Erythroblast (primary cell): Measurements from ENCODE around the gene OR14K1.
"Not testable (repeated sequence)": the region's sequence is repeated elsewhere in the genome, so short reads cannot be mapped to it uniquely, and the experiment has no call there.

Source experiments
- DNase-seq, 2 experiments: peaks; one replicate each; lab custom pipeline; 2025; lab: John Stamatoyannopoulos, UW
- GATA1 ChIP-seq: IDR thresholded peaks from 2 replicates; pipeline ENCODE4 v1.6.1; 2011; ENCODE audit warnings: low read depth, mild to moderate bottlenecking, control low read depth, low read length, moderate library complexity
- POLR2A ChIP-seq: IDR thresholded peaks from 2 replicates; pipeline ENCODE4 v1.6.1; 2011; ENCODE audit warnings: mild to moderate bottlenecking, low read length

Gene OR14K1, protein sequence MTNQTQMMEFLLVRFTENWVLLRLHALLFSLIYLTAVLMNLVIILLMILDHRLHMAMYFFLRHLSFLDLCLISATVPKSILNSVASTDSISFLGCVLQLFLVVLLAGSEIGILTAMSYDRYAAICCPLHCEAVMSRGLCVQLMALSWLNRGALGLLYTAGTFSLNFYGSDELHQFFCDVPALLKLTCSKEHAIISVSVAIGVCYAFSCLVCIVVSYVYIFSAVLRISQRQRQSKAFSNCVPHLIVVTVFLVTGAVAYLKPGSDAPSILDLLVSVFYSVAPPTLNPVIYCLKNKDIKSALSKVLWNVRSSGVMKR

DNA sequence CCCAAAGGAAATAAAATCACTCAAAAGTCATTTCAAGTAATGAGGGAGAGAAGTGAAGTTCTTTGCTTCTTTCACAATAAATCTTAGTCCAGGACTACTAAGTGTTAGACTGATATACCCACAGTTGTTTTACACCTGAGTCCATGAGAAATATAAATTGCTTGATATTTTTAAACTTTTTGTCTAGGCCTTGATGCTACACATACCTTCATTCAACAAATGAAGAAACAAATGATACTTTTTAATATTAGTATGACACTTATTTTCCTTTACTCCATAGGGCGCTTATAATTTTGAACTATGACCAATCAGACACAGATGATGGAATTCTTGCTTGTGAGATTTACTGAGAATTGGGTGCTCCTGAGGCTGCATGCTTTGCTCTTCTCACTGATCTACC is at the start of gene OR14K1:
Gene OR14K1, plus strand, starts transcription at position 301 of the 400 bp plus-strand sequence. Its CDS starts 0 bp downstream, at position 301.
- no peak for TF ChIP-seq POLR2A
- TF ChIP-seq GATA1: no peak
- no peak for DNase-seq

DNA sequence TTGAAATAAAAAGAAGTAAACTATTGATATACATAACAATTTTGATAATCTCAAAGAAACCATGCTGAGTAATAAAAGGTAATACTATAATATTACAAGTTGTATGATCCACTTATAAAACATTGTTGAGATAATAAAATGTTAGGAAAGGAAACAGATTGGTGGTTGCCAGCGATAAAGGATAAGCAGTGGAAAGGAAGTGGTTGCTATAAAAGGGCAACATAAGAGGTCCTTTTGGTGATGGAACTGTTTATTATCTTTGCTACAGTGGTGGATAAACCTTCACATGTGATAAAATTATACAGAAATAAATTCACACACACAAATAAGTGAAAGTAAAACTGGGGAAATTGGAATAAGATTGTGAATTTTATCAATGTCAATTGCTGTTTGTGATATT is 37.1 kb upstream of the OR14K1 start:
- no peak for DNase-seq
- no peak for TF ChIP-seq POLR2A
- TF ChIP-seq GATA1: no peak

- not testable (repeated sequence) for DNase-seq
Measured at GRCh38 chr1:247710681-247711080, 27.7 kb upstream of the OR14K1 start.

- TF ChIP-seq POLR2A: no peak
- TF ChIP-seq GATA1: no peak
- no peak for DNase-seq
Measured at GRCh38 chr1:247713753-247714152, 24.7 kb upstream of the OR14K1 start.

GRCh38 chr1:247716546-247716945 is 21.9 kb upstream of the OR14K1 start, which contains the start of gene OR6F1:
TSS of gene OR6F1 (minus strand) at chr1:247716646. CDS start at chr1:247712755, 3,891 bp downstream.
- no peak for DNase-seq
- TF ChIP-seq GATA1 (no peak), POLR2A (no peak)

- no peak for TF ChIP-seq POLR2A
- no peak for TF ChIP-seq GATA1
- DNase-seq: no peak
Measured at GRCh38 chr1:247721222-247721621, 17.2 kb upstream of the OR14K1 start.

DNA sequence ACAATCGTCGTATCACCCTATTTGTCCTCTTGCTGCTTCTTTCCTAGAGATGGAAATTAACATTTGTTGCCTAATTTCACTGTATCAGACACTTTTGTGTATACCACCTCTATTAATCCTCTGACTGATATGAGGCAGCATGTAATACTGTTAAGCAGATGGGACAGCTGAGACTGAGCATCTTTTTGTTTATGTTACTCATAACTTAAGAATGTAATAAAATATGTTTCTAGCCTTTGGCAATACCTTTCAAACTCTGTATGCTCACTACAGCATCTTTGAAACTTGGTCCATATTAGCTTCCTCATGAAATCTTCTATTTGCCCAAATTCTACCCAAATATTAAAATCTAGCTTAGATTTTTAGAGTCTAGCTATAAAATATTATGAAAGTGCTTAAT is 2.3 kb downstream of the OR14K1 start:
- no peak for DNase-seq
- TF ChIP-seq GATA1: no peak
- TF ChIP-seq POLR2A: no peak

- no peak for TF ChIP-seq GATA1
- TF ChIP-seq POLR2A: no peak
Measured at GRCh38 chr1:247741756-247742155, 3.3 kb downstream of the OR14K1 start.

GRCh38 chr1:247742215-247742760 is 3.9 kb downstream of the OR14K1 start:
- DNase-seq: not testable (repeated sequence)

More at GRCh38 chr1:247741756-247742155, 3.3 kb downstream of the OR14K1 start:
- DNase-seq: no peak

DNA sequence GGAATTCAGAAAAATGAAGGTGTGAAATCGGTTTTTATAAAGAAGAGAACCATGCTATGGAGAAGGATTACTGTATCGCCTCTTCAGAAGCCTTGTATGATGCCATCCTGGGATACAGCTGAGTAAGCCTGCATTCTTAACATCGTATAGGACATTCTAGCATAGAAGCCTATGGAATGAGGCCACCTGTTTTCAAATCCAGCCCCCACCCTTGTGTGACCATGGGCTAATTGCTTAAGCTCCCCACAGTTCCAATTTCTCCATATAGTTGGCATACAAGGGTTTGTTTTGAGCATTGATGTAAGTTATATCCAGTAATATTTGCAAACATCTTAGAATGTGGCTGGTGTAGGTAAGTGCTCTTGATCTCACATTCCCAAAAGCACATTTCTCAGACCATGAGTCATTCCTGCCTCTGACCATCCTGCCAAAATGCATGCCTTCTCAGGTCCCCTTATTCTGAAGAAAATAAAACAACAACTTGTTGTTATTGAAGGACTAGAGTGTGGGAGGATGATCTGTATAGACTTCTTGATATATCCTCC is 8.0 kb downstream of the OR14K1 start:
- TF ChIP-seq POLR2A: no peak
- no peak for TF ChIP-seq GATA1
- no peak for DNase-seq

DNA sequence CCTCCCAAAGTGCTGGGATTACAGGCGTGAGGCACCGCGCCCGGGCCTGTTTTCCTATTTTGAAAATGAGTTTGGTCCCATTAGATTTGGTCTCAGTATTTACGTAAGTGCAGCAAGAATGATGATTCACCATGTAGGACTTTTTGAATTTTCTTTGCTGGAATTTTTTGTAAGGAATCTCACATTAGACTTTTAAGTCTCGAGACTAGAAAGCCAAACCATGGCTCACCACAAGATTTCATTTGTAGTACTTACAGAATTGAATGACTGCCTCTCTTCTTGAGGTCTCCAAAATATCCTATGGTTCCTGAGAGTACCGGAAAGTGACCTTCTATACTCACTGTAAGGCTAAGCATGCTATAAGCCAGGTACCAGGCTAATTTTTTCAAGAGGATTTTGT is 9.2 kb downstream of the OR14K1 start:
- TF ChIP-seq GATA1 (no peak), POLR2A (no peak)
- no peak for DNase-seq

DNA sequence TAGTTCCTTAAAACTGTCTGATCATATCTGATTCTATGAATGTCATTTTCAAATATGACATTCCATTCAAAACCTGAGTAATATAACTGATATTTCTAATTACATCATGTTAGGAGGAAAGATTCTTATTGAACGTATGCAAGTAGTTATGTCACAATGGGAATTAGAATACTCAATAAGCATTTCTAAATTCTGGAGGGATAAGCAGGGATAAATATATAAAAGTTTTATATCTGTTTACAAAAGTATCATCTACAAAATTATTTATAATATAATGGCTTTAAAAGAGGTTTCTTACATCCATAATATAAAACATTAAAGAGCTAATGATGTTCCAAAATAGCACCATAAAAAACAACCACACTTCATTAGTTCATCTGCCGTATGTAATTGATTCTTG is 9.6 kb downstream of the OR14K1 start, which contains the start of gene OR14A2:
Gene OR14A2, minus strand, starts transcription at position 101 of the 400 bp plus-strand sequence.
- no peak for DNase-seq
- TF ChIP-seq GATA1: no peak
- TF ChIP-seq POLR2A: no peak

DNA sequence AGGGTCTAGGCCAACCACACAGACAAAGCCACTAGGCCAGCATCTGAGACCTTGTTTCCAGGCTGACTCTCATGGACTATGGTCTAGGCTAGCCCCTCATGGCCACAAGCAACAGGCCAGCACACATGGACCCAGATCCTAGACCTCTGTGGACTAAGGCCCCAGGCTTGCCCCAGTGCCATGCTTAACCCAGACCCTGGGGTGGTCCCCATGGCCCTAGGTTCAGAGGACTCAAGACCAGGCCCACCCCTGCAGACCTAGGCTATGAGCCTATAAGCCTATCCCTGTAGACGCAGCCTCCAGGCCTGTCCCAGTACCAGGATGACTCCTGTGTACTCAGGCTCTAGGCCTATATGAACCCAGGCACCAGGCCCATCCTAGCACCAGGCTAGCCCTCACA is 11.5 kb downstream of the OR14K1 start:
- TF ChIP-seq GATA1 (no peak), POLR2A (no peak)
- no peak for DNase-seq

GRCh38 chr1:247754311-247754710 is 15.9 kb downstream of the OR14K1 start:
- DNase-seq: not testable (repeated sequence)

DNA sequence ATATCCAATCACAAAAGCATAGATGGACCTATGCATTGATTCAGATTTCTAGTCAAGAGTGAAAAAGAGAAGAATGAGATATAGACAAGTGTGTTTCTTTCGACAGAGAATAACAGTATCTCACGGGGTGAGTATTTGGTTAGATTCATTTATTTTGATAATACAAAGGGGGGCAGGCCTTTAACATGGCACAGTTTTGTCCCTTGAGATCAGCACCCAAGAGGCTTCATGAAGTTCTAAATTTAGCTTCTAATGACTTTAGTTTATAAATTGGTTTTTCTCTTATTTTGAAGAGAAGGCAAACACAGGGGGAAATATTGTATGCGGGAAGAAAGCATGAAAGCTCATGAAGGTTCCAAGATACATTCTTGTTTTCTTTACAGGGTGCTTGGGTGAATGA is 22.0 kb downstream of the OR14K1 start, which contains the start of gene OR1C1:
Gene OR1C1, minus strand, starts transcription at position 101 of the 400 bp plus-strand sequence. CDS start 2,150 bp downstream, outside the sequence.
- TF ChIP-seq GATA1 (no peak), POLR2A (no peak)
- DNase-seq: no peak
